Endothelial cell (in vitro differentiated cells): ENCODE measurements around the gene KLF13. TPM values are rescaled to one million over a fixed set of nuclear protein-coding genes. Genes with fewer than 3 reads are reported as not detected.

Experiments used
- DNase-seq: peaks from one replicate; pipeline ENCODE4 v3.0.0; 2021; ENCODE audit warnings: low spot score
- H3K27ac Mint-ChIP-seq: one replicate; pipeline ENCODE4 v1.8.0; 2021; ENCODE audit warnings: mixed read lengths, inconsistent platforms; ENCODE audit not compliant: unreplicated experiment
- H3K27me3 Mint-ChIP-seq: one replicate; pipeline ENCODE4 v1.8.0; 2021; ENCODE audit warnings: mild to moderate bottlenecking, moderate library complexity, mixed read lengths, inconsistent platforms; ENCODE audit not compliant: unreplicated experiment
- H3K36me3 Mint-ChIP-seq: one replicate; pipeline ENCODE4 v1.8.0; 2021; ENCODE audit warnings: mild to moderate bottlenecking, low read depth, mixed read lengths, inconsistent platforms; ENCODE audit not compliant: unreplicated experiment
- H3K4me1 Mint-ChIP-seq: one replicate; pipeline ENCODE4 v1.8.0; 2021; ENCODE audit warnings: mild to moderate bottlenecking, mixed read lengths, inconsistent platforms; ENCODE audit not compliant: unreplicated experiment
- H3K4me3 Mint-ChIP-seq: one replicate; pipeline ENCODE4 v1.8.0; 2021; ENCODE audit warnings: mild to moderate bottlenecking, mixed read lengths, inconsistent platforms; ENCODE audit not compliant: unreplicated experiment
- H3K9me3 Mint-ChIP-seq: one replicate; pipeline ENCODE4 v1.8.0; 2021; ENCODE audit warnings: mixed read lengths, inconsistent platforms; ENCODE audit not compliant: unreplicated experiment
- total RNA-seq: library from RNA; stranded (reverse); fragmentation: NEBNext Ultra II Directional; extraction: Animal tissue kit (Norgen Biotek cat#: 25700); gene quantifications from one replicate; pipeline ENCODE4 v1.2.1, GENCODE V29; 2021; ENCODE audit not compliant: unreplicated experiment
- TF ChIP-seq, protein P1 (sequence below): fragments of 200-600 bp; sonication (generic); IDR thresholded peaks from one replicate; pipeline ENCODE4 v1.5.0; 2021; ENCODE audit warnings: antibody characterized with exemption; ENCODE audit not compliant: unreplicated experiment

KLF13 gene
- total RNA-seq, 1 donor from 2014 or later = 45.1 TPM

DNA sequence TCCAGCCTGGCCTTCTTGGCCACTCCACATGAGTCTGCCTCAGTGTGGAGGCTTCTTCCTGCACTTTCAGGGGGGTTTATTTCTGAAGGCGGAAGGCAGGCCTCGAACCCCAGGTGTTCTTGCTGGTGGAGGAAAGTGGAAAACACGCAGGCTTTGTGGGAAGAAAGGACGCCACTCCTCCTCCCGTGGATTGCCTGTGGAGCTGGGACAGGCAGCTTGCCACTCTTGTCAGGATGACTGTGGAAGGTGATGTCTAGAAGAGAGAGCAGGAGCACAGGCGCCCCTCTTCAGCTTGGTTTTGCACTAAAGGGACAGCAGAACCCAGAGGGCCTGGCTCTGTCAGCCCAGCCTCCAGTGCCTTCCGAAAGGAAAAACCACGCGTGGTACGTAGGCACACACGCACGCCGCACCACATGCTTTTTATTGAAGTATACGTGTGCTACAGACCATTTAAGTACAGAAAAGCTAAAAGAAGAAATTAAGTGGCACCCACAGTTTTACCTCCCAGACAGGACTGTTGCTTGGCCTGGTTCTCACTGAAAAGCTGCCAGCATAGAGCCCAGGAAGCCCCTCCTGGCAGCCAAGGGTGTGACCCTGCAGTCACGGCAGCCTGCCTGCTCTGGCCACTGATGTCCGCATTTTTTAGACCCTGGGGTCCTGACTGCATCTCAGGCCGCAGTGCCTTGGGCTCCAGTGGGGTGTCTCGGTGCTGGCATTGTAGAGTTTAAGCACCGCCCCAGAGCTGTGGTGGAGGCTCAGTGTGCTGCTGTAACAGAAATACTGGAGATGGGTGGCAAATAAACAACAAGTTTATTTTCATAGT lies 21.6 kb downstream of the KLF13 start:
- no peak overlapping the region for H3K4me3 Mint-ChIP-seq
- H3K27ac Mint-ChIP-seq = no peak overlapping the region
- peaks cover 5% of the 10 kb centered on the region for H3K27me3 Mint-ChIP-seq

DNA sequence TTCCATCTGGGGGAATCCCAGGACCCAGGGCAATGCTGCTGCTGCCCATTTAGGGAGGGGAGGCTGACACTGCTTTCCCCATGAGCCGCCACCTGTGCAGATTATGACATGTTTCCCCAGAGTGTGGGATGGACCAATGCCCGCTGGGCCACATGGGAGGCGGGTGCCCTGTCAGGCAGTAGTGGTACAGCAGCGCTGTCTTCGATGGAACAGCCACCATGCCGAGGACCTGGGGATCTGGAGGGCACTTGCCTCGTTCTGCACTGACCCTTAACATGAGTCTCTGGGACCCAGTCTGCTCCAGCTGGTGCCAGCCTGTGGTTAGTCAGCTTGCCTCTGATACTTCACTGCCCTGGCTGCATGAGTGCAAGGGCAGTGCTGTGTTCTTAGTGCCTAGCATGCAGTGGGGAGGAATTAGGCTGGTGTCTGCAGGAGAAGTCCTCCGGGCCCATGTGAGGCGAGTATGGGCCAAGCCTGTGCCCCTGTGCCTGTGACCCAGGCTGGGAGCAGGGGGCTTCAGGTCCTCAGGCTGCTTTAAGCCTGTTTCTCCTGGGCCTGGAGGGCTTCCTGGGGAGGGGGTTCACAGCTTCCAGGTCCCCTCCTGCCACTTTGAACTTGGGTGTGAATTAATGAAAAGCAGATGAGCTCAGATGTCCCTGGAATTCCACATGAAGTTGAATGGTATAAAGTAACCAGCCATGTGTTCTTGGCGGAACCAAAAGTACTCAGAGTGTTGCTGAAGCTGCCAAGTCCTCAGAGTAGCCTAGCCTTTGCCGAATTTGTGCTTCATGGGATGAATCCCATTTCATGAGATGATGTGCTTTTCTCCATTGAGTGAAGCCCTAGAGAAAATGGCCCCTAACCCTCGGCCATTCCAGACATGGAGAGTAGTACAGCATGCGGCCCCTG lies 22.9 kb downstream of the KLF13 start:
- Mint-ChIP-seq H3K27ac (no peak overlapping the region), H3K4me1 (peaks cover 21% of the 10 kb centered on the region), H3K9me3 (no peaks in the 10 kb centered on the region), H3K36me3 (no peaks in the 10 kb centered on the region), H3K4me3 (no peak overlapping the region), H3K27me3 (peaks cover 3% of the 10 kb centered on the region)
- no peak for DNase-seq
- TF ChIP-seq, protein P1, sequence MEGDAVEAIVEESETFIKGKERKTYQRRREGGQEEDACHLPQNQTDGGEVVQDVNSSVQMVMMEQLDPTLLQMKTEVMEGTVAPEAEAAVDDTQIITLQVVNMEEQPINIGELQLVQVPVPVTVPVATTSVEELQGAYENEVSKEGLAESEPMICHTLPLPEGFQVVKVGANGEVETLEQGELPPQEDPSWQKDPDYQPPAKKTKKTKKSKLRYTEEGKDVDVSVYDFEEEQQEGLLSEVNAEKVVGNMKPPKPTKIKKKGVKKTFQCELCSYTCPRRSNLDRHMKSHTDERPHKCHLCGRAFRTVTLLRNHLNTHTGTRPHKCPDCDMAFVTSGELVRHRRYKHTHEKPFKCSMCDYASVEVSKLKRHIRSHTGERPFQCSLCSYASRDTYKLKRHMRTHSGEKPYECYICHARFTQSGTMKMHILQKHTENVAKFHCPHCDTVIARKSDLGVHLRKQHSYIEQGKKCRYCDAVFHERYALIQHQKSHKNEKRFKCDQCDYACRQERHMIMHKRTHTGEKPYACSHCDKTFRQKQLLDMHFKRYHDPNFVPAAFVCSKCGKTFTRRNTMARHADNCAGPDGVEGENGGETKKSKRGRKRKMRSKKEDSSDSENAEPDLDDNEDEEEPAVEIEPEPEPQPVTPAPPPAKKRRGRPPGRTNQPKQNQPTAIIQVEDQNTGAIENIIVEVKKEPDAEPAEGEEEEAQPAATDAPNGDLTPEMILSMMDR = no peak

More for the DNA sequence above, 21.6 kb downstream of the KLF13 start:
- TF ChIP-seq, protein P1 = no peak
- Mint-ChIP-seq H3K36me3 (no peaks in the 10 kb centered on the region), H3K9me3 (no peaks in the 10 kb centered on the region), H3K4me1 (peaks cover 27% of the 10 kb centered on the region)
- no peak for DNase-seq

DNA sequence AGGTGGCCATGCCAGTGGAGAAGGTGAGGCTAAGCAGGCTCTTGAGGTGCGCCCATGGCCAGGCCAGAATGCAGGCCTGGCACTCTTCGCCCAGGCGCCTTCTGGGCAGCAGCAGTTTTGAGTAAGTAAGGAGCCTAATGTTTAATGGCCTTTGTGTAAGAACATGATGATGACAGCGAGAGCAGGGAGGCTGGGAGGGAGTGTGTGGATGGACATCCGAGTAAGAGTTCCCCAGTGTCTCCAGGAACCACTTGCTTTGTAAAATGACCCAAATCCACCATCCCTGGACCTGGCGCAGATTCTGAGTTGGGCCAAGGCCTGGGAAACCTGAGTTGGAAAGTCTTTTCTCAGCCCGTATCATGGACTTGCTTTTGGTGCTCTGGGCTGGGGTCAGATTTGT lies 24.1 kb downstream of the KLF13 start:
- H3K9me3 Mint-ChIP-seq = no peaks in the 10 kb centered on the region
- no peak for DNase-seq
- peaks cover 3% of the 10 kb centered on the region for H3K27me3 Mint-ChIP-seq
- H3K36me3 Mint-ChIP-seq = no peaks in the 10 kb centered on the region
- no peak overlapping the region for H3K27ac Mint-ChIP-seq
- peaks cover 16% of the 10 kb centered on the region for H3K4me1 Mint-ChIP-seq
- TF ChIP-seq, protein P1 = no peak
- H3K4me3 Mint-ChIP-seq = no peak overlapping the region

DNA sequence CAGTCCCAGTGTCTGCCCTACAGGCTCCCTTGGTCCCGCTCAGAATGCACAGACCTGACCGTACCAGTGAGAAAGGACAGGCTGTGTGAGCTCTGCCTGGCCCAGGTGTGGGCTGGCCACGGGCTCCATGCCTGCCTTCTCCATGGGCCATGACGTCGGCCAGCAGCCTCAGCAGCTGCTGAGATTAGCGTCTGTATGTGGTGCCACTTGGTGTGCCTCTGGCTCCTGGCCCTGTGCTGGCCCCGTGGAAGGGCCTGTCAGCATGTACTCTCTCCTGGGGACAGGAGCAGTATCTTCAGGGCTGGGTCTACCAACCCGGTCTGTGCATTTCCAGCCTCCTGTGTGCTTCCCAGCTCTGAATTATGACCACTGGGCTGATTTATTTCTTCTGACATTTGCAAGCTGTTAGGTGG lies 25.7 kb downstream of the KLF13 start:
- no peak overlapping the region for H3K4me3 Mint-ChIP-seq
- H3K27ac Mint-ChIP-seq = no peak overlapping the region
- TF ChIP-seq, protein P1 = no peak
- no peaks in the 10 kb centered on the region for H3K9me3 Mint-ChIP-seq
- peaks cover 17% of the 10 kb centered on the region for H3K4me1 Mint-ChIP-seq
- H3K27me3 Mint-ChIP-seq = peaks cover 6% of the 10 kb centered on the region
- no peak for DNase-seq
- H3K36me3 Mint-ChIP-seq = peaks cover 5% of the 10 kb centered on the region
